Jurkat, Clone E6-1 (cell line): ENCODE measurements around the gene FETUB.
"Not testable (repeated sequence)": the region's sequence is repeated elsewhere in the genome, so short reads cannot be mapped to it uniquely, and the experiment has no call there.

ENCODE experiments used
- DNase-seq: peaks from one replicate; pipeline ENCODE4 v3.0.0-alpha.2; 2011; ENCODE audit warnings: low read depth, low spot score
- H3K4me3 ChIP-seq: 2 replicates; pipeline ENCODE4 v1.5.1; 2011; ENCODE audit warnings: mild to moderate bottlenecking, low read length, control low read depth, moderate library complexity

FETUB gene

DNA sequence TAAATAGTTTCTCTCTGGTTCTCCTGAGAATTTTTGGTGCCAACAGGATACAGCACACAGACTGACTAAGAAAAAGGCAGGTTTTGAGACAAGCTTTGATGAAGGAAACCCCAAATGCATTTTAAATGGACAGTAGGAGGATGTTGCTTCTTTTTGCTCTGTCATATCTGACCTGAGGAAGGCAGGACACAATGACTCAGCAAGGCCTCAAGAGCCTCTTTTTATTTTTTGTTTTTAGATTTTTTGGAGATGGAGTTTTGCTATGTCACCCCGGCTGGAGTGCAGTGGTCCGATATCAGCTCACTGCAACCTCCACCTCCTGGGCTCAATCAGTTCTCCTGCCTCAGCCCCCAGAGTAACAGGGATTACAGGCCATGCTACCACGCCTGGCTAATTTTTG is 60.1 kb downstream of the FETUB start:
- no peak overlapping the region for H3K4me3 ChIP-seq
- DNase-seq: no peak

DNA sequence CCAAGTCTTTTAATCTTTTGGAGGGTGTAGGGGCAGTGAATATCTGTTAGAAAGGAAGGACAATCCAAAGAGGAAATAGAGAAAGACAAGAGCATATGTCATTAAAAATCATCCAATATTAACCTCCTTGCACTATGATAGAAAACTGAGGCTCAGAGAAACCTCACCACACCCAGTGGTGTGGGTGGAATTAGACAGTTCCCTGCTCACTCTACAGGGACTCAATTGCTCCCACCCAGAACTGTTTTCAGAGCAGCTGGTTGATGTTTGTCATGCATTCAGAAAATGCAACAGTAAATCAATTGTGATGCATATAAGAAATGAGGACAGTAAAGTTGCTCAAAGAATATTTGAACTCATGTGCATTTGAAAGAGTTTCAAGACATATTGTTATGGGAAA is 62.3 kb downstream of the FETUB start:
- not testable (repeated sequence) for DNase-seq, H3K4me3 ChIP-seq
